ENCODE data around the gene SIM2.

Gene SIM2

GRCh38 chr21:36700971-36701755 is 2.2 kb downstream of the SIM2 start:
- TF ChIP-seq CTCF (conservative IDR thresholded peaks at IDR 0.05; ENCODE audit: low read depth, low read length): no peak
- no peak overlapping the region for H3K4me3 ChIP-seq (ENCODE audit: low read depth, low read length)
- DNase-seq (ENCODE audit: low read depth): no peak

DNA sequence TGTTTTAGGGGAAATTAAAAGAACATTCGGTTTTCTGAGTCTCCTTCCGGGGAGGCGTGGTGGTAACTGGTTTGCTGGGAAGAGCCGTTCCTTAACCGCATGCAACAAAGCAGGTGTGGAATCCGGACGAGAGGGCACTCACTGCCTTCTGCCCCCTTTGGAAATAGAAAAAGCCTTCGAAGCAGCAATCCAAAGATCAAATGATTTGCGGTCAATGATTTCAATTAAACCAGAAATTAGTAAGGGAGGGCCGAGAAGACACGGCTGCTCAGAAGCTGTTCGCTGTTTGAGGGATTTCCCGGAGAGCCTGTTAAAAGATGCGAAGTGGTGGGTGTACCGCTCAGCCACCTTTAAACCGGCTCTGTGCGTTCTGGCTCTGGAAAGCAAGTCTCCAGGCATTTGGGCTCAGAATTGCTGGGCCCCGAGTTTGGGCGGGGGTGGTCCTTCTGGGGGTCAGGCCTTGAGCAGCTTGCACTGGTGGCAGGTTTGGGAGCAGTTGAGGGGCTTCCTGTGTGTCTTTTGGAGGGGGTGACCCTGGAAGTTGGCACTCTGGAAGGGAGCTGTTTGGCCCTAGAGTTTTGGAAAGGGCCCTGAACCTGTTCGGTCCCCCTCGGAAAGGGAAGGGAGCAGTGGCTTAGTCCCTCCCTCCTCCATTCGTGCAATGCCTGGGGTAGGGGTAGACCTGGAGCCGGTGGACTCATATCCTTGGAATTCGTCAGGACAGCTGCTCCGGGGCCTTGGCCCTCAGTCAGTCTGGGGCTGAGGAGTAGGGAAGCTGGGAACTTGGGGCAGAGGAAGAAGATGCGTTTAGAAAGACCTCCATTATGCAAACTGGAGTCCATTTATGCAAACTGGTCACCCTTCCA is 3.1 kb downstream of the SIM2 start:
- H3K4me3 ChIP-seq (ENCODE audit: low read depth, low read length): no peak overlapping the region
- DNase-seq (ENCODE audit: low read depth): no peak
- no peak for TF ChIP-seq CTCF (conservative IDR thresholded peaks at IDR 0.05; ENCODE audit: low read depth, low read length)

- no peak for DNase-seq (ENCODE audit: low read depth)
- no peak for TF ChIP-seq CTCF (conservative IDR thresholded peaks at IDR 0.05; ENCODE audit: low read depth, low read length)
- H3K4me3 ChIP-seq (ENCODE audit: low read depth, low read length): no peak overlapping the region
Observed at GRCh38 chr21:36702622-36702968, 3.7 kb downstream of the SIM2 start.

- no peak for DNase-seq (ENCODE audit: low read depth)
- TF ChIP-seq CTCF (conservative IDR thresholded peaks at IDR 0.05; ENCODE audit: low read depth, low read length): no peak
- no peak overlapping the region for H3K4me3 ChIP-seq (ENCODE audit: low read depth, low read length)
Observed at GRCh38 chr21:36703123-36703522, 4.2 kb downstream of the SIM2 start.

- TF ChIP-seq CTCF (conservative IDR thresholded peaks at IDR 0.05; ENCODE audit: low read depth, low read length): no peak
- H3K4me3 ChIP-seq (ENCODE audit: low read depth, low read length): no peak overlapping the region
- DNase-seq (ENCODE audit: low read depth): no peak
Observed at GRCh38 chr21:36703626-36704280, 4.8 kb downstream of the SIM2 start.

DNA sequence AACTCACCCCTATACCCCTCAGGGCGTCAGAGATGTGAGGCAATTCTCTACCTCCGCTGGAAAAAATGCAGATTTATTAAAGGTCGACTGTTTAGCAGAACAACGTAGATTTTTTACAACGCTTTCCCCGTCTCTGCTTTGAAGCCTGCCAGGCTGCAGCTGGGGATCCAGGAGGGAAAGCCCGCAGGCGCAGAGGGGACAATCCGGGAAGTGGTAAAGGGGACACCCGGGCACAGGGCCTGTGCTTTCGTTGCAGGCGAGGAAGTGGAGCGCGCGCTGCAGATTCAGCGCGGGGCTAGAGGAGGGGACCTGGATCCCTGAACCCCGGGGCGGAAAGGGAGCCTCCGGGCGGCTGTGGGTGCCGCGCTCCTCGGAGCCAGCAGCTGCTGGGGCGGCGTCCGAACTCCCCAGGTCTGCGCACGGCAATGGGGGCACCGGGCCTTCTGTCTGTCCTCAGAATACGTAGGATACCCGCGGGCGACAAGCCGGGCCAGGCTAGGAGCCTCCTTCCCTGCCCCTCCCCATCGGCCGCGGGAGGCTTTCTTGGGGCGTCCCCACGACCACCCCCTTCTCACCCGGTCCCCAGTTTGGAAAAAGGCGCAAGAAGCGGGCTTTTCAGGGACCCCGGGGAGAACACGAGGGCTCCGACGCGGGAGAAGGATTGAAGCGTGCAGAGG is 5.5 kb downstream of the SIM2 start:
- no peak for DNase-seq (ENCODE audit: low read depth)
- H3K4me3 ChIP-seq (ENCODE audit: low read depth, low read length): no peak overlapping the region
- no peak for TF ChIP-seq CTCF (conservative IDR thresholded peaks at IDR 0.05; ENCODE audit: low read depth, low read length)
